GM18858 (cell line): ENCODE measurements around the gene SLC31A2.
"Not testable (repeated sequence)": the region's sequence is repeated elsewhere in the genome, so short reads cannot be mapped to it uniquely, and the experiment has no call there.

ENCODE experiments used
- ATAC-seq: cut with Tn5 transposase; IDR thresholded peaks from one replicate; pipeline ENCODE4 v1.9.1; 2021; ENCODE audit not compliant: unreplicated experiment

The SLC31A2 gene

DNA sequence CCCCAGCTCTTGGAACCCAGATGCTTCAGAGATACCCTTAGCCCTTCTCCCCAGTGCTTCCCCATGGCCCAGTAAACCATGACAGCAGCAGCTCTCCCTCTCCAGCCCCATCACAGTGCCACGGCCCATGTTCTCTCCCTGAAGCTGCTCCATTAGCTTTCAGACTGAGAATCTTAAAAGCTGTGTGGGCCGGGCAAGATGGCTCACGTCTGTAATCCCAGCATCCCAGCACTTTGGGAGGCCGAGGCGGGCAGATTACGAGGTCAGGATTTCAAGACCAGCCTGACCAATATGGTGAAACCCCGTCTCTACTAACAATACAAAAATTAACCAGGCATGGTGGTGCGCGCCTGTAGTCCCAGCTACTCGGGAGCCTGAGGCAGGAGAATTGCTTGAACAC is 1.2 kb upstream of the SLC31A2 start:
- ATAC-seq: not testable (repeated sequence)

GRCh38 chr9:113151696-113152630 is 1.2 kb downstream of the SLC31A2 start:
- ATAC-seq: no peak

GRCh38 chr9:113152699-113153098 is 1.9 kb downstream of the SLC31A2 start:
- ATAC-seq: no peak

DNA sequence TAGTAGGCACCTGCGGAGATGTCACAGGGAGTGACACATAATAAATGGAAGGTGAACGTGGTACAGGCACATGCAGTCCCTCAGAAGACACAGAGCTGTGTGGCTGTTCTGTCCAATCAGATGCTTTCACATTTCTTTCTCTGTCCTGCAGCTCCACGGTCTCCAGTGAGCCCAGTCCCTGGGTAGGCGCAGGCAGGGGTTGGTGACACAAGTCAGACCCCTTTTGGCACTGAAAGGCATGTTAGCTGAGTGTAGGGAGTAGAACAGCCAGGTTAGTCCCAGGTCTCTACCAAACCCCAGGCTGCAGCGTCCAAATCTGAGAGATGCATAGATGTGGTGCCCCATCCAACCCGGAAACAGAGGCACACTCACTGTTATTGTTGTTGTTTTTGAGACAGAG is 2.8 kb downstream of the SLC31A2 start:
- no peak for ATAC-seq

DNA sequence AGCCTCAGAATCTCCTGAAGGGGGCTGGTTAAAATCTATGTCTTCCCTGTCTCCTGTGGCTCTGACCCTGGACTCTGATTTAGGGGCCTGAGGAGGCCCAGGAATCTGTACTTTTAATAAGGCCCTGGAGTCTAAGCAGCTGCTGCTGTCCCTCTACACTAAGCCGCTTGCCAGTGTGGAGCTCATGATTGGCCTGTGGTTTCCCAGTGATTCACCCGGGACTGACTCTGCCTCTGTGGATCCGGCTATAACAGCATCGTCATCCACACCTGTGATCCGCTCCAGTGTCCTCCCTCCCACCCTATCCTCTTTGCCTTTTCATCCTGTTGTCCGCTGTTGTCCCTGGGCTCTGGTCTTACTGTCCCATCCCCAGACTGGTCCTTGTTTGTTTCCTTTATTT is 3.7 kb downstream of the SLC31A2 start:
- no peak for ATAC-seq

- ATAC-seq: no peak
These were observed 4.1 kb downstream of the SLC31A2 start for GRCh38 chr9:113154946-113155345.

DNA sequence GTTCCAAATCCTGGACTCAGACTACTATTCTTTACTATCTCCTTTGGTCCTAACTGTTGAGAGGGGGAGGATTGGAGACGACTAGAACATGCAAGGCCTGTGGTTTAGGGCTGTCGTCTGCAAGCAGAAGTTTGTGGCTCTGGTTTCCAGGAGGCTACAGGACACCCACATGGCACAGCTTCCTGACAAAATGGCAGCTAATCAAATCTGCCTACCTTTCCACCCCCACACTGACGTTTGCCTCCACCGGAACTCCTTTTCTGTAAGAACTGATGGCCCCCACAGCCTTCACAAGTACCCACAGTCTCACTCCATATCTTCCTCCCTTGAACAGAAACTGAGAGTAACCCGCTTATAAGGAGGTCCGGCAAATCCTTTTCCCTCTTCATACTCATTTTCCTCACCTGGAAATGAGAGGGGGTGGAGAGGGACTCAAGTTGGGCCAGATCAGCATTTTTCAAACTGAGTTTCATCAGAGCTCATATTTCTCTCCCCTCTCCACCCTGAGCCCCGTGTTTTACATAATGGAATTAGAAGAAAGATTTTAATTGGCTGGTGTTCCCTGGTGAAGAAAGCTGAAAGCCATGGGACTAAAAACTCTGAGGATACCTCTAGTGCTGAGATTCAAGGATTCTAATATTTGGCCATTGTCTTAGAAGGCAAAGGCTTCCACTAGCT is 5.2 kb downstream of the SLC31A2 start:
- ATAC-seq: no peak

DNA sequence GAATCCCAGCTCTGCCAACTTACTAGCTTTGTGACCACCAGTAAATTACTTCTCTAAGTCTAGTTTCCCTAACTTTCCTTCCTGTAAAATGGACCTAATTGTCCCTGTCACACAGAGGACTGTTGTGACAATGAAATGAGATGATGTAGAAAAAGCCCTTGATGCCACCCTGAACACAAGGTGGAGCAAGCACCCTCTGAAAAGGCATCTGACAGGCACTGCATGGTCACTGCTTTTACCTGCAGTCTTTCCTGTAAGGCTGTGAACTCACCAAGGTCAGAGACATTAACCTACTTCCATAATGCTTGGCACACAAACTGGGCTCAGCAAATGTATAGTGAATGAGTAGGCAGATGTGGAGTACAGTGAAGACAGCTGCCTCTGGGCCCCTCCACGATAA is 6.1 kb downstream of the SLC31A2 start:
- ATAC-seq: no peak

GRCh38 chr9:113158446-113158845 is 7.6 kb downstream of the SLC31A2 start:
- no peak for ATAC-seq

DNA sequence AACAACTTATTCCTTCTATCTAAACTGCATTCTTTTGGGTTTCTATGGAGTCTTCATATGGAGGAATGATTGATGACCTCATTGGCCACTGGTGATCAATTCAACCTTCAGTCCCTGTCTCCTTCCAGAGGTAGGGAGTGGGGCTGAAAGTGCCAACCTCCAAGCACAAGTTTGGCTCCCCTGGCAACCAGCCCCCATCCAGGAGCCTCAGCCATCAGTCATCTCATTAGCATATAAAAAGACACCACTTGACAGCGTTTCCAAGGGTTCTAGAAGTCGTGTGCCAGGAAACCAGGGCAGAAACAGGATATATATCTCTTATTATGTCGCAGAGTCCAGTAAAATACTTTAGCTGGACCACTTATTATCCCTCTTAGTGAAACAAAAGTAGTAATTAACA is 9.8 kb downstream of the SLC31A2 start:
- ATAC-seq: no peak

DNA sequence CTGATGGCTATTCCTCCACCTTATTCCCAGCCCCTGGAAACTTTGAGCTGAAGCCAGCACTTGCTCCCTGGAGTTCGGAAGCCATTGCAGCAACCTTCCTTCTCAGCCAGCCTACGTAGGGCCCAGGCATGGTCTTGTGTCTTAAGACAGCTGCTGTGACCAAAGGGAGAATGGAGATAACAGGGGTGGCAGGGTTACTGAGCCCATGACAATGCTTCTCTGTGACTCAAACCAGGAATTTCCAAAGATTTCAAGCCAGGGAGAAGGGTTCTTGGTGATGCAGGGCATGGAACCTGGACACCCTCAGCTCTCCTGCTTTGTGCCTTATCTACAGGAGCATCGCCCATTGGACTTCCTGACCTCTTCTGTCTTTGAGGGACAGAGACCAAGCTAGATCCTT is 12.2 kb downstream of the SLC31A2 start:
- no peak for ATAC-seq

DNA sequence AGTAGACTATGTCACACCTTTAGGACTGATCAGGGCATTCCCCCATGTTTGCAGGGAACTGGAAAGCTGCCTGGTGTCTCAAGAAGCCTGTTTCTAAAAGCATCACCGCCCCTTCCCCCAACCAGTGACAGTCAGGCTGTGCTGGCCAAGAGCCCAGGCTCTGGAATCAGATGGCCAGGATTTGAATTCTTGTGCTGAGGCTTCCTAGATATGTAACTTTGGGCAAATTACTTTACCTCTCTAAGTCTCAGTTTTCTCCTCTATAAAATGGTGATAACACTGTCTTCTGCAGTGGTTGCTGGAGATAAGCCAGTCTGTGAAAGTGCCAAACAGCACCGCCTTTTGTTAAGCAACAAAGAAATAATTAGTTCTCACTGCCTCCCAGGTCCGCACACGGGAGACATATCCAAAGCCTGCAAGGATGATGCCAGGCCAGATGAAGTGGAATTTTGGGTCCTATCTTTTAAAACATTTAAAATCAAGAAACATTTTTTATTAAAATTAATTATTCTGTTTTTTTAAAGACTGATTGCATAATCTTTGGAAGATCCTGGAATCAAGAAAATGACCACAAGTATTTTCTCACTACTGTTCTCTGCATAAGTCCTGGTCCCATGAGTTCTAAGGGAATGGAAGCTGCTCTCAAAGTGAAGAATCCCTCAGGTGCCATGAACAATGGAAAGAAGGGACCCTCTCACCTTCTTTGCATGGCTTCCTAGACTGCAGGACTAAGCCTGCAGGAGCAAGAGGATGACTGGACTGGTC is 13.9 kb downstream of the SLC31A2 start:
- ATAC-seq: no peak

- no peak for ATAC-seq
These were observed 15.2 kb downstream of the SLC31A2 start for GRCh38 chr9:113166039-113166438.

GRCh38 chr9:113168809-113169208 is 18.0 kb downstream of the SLC31A2 start:
- ATAC-seq: no peak

DNA sequence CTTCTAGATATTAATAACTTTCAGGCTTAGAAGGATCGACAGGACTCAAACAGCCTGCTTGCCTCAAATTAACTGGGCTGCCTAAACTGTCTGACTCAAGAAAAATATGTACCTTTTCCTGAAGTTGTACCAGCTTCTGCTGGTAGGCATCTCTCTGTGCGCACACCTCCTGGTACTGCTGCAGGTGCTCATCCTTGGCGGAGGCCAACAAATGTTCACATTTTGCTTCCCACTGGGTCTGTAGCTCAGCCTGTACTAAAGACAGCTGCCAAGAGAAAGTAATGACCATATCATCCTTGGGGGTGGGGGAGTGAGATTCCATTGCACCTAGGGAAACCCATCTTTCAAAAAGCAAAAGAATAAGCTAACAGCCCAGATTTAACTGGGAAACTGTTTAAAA is 22.5 kb downstream of the SLC31A2 start:
- ATAC-seq: no peak

DNA sequence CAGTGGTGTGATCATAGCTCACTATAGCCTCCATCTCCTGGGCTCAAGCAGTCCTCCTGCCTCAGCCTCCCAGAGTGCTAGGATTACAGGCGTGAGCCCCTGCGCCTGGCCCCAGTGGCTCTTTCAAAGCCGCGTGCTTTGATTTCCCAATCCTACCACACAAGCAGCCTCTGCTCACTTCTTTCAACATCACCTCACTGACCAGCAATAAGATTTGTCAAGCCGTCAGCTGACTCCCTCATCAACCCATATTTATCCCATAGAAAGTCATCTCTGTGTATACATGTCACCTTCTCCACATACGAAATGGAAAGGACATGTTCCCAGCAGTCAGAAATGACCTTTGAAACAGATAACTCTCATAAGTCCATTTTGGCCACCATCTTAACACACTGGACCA is 26.0 kb downstream of the SLC31A2 start:
- no peak for ATAC-seq

DNA sequence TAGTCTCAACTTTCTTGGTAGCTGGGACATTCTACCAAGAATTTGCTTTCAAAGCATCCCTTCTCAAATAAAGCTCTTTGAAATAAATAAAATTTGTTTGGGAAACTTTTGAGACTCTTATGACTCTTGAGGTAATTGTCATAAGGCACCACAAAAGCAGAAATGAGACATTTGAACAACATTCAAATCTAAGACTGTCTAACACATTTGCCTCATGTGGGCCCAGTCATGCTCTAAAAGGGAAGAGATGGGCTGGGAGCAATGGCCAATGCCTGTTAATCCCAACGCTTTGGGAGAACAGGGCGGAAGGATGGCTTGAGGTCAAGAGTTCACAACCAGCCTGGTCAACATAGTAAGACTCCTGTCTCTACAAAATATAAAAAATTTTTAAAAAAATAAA is 26.4 kb downstream of the SLC31A2 start:
- no peak for ATAC-seq

DNA sequence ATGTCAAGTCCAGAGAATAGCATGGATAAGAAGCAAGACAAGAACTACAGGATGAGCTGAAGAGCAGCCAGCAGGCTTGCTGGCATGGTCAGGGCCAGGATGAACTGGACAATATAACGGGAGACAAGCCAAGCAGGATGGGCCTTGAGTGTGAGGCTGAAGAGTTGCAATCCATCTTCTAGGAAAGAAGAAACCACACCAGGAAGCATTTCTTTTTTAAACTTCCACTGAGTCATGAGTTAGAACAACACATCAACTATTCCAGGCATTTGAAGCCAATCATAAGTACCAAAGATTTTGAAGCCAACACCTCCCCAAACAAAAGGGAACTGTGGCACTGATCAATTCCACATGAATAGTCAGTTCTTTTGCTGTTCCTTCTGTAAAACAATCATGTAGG is 27.3 kb downstream of the SLC31A2 start:
- ATAC-seq: no peak

GRCh38 chr9:113179839-113180238 is 29.0 kb downstream of the SLC31A2 start:
- peak; percentile 51 for ATAC-seq

DNA sequence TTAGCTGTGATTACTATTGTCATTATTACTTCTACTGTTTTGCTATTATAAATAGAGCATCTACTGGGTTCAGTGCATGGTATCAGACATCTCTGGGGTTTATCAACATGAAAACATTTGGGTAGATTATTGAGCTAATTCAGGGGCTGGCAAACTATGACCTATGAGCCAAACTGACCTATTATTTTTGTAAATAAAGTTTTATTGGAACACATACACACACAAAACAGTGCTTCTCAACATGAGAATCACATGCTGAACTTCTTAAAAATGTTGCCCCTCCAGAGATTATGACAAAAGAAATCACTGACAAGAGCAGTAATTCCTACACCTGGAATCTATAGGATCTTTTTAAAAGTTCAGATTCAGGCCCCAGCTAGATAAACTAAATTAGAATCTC is 30.4 kb downstream of the SLC31A2 start:
- ATAC-seq: no peak

GRCh38 chr9:113183956-113184488 is 33.2 kb downstream of the SLC31A2 start:
- ATAC-seq: no peak
